Measurements from ENCODE around the gene IL11RA.

IL11RA gene

GRCh38 chr9:34651876-34652601 lies at the start of gene IL11RA:
TSS of gene IL11RA (plus strand) at chr9:34652185. CDS start at chr9:34655218, 3,033 bp downstream.
- DNase-seq, result peak in 55 of 58 donors; percentile 37 to 93 (median 76)

DNA sequence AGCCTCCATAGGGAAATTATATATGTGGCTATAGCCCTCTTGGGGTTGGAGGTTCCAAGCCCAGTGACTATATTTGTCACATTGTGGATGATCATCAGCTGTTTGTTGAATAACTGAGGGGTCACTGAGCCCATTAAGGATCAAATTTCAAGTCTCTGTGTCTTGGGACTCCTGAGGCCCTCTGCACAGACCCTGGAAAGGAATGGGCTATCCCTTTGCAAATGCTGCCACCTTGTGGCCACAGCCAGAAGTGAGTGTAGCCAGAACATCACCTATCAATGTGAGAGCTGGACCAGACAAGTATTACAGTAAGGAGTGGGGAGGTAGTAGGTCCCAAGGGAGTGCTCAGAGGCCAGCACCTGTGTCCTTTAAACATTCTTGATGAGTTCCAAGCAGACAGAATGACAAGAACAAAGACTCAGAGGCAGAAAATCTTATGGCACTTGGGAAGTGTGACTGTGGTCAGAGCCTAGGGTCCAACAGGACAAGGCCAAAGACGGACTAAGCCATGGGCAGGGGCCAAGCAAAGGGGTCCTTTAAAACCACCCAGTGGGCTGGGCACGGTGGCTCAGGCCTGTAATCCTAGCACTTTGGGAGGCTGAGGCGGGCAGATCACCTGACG lies 48.3 kb upstream of the IL11RA start:
- peak in 56 of 58 donors; percentile 18 to 95 (median 70) for DNase-seq

GRCh38 chr9:34606190-34606589 lies 45.8 kb upstream of the IL11RA start:
- DNase-seq, result no peak

DNA sequence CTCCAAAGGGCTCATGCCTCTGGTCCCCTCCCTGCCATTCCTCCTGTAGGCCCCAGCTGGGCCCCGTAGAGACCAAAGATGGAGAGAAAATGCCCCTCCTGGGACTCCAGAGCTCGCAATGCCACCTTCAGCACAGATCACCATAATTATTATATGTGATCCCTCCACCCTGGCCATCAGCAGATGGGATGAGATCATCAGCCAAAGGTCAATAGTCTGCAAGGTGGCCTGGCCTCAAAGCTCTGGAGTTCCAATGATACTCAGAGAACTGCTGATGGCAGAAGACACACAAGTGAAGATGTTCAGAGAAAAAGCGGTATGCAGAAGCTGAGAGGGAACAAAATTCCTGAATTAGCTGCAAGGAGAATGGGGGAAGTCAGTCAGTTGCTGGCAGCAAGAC lies 45.1 kb upstream of the IL11RA start:
- no peak for DNase-seq

- no peak for DNase-seq
Observed at GRCh38 chr9:34607331-34607730, 44.7 kb upstream of the IL11RA start.

DNA sequence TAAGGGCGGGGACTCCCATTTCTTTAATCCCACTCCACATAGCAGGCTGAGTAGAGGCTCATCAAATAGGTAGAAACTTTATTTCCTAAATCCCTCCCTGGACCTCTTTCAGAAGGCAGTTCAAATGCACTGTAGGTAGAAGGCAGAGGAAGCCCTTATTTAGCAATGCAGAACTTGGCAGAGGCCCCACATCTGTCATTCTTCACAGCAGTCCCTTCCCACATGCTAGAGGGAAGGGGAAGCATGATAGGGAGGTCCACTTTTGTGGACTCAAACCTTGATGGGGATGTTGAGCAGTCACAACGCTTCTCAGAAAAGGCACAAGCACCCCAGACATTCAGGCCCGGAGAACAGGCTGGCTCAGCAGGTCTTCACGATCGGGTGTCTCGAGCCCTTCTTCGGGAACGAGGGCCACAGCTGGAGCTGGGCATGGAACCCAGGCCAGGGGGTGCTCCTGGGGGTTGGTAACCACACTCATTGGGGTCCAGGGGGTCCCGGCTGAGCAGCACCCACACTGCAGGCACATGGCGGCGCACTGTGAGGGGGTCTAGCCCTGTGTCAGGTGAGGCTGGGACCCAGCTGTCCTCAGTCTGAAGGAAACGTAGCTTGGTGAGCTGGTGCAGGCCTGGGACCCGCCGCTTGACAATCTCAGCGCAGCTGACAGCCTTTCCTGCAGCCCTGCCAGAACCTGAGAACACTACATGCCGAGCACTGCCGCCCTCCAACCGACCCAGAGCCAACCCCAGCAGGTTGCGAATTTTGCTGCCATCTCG lies 41.4 kb upstream of the IL11RA start:
- DNase-seq, result peak in 1 of 58 donors; percentile 23

DNA sequence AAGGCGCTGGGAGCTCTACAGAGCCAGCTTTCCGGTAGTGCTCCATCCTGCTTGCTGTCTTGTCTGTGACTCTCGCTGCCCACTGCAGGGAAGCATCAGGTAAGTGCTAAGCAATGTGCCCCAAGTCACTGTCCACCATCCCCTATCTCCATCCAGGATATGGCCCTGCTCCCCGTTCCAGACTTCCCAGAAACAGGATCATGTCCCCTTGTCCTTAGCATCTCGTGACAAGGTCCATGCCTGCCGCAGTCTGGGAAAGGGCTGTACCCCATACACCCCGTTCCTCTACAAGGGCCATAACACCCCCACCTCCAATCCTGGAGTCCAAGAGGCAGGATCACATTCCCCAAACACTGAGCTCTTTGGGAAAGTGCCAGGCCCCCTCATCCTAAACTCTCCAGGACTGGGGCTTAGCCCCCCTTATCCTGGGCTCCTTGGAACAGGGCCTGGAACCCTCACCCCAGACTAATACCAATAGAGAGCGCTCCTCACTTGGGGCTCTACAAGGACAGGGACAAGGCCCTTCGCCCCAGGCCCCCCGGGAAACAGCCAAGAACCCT lies 40.7 kb upstream of the IL11RA start:
- peak in 8 of 58 donors; percentile 14 to 47 (median 40) for DNase-seq

- peak in 57 of 58 donors; percentile 30 to 88 (median 74) for DNase-seq
Observed at GRCh38 chr9:34611811-34612787, 39.9 kb upstream of the IL11RA start, which contains the start of gene RPP25L. TSS of gene RPP25L (minus strand) at chr9:34612097. CDS start at chr9:34611296, 801 bp downstream.

GRCh38 chr9:34612788-34613390 lies 39.1 kb upstream of the IL11RA start:
- peak in 54 of 58 donors; percentile 17 to 83 (median 55) for DNase-seq

DNA sequence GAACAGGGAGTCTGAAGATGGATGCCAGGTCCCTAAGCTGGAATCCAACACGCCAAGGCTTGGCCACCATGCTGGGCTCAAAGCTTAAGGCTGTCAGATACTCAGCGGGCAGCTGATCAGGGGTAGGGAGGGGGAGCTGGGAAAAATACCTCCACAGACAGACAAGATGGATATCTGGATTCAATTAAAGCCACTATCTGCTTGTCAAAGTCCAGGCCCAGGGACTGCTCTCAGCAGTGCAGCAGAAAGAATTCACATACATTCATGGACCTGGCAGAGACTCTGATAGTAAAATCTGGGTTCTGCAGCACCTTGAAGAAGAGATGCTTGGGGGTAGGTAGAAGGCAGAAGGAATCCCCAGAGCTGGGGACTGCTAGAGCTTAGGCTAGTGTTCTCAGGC lies 36.9 kb upstream of the IL11RA start:
- DNase-seq, result no peak

DNA sequence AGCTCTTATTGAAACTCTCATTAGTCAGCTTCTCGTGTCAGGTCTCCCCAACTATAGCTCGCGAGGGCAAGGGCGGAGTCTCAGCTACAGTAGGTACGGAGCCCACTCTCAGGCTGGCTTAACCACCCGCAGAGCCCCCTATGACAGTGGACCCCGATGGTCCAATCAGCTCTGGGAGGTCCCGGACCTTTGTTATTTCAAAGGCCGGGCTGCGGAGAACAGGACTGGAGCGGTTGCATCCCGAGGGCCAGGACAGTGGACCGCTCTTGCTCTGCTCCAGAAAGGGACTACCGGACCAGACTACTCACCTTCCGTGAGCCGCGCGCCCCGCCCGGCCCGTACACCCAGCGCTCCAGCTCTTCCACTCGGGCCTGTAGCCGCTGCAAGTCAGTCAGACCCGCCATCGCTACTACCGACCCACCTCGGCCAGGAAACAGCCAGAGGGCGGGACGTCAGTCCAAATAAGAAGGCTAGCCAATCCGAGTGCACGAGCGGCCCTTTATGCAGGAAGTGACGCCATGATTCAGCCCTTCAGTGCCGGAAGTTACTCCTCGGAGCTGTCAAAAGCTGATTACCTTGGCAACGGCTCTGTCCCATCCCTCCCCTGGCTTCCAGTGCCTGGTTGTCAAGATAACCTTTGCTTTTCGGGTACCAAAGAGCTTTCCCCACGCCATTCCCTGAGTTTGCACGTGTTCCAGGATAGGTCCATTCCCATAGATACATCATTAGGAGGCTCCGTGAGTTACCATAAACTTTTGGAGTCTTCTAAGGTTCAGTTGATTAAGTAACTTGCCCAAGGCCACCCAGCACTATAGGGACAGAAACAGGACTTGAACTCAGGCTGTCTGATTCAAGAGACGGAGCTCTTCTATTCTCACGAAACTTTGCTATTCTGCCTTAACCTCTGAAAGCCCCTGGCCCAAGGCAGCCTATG lies 31.7 kb upstream of the IL11RA start, which contains the start of gene DCTN3:
Gene DCTN3 (minus strand): TSS at position 435 of the 934 bp plus-strand sequence. CDS start 31 bp downstream, at position 404.
- peak; percentile 38 to 97 (median 90) for DNase-seq

GRCh38 chr9:34623374-34624235 lies 28.4 kb upstream of the IL11RA start:
- no peak for DNase-seq

DNA sequence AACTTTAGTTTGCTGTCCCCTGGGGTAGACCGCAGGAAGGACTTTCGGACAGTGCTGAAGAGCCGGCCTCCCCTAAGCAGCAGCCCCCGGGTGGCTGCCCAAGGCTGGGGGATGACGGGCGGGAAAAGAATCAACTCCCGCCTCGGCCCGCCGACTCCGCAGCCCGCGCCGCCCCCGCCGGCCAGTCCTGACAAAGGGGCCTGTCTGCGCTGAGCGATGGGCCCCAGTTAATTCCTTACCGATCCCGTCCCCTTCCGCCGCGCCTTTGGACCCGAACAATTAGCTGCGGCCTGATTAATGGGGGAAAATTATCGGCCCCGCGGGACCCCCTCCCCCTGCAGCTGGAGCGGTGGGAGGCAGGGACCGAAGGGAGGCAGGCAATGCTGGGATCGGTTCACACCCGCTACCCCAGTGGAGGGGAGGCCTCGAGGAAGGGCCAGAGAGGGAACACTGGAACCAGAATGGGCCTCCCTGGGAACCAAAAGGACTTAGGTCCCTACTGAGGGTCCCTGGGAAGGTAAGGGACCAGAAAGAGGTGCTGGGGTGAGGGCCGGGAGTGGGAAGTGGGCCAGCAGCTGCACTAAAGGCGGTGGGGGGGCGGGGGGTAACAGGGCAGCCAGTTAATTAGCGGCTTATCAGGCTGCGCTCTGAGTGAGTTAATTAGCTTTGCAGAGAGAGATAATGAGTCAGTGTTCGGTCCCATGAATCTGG lies 27.4 kb upstream of the IL11RA start:
- DNase-seq, result no peak

DNA sequence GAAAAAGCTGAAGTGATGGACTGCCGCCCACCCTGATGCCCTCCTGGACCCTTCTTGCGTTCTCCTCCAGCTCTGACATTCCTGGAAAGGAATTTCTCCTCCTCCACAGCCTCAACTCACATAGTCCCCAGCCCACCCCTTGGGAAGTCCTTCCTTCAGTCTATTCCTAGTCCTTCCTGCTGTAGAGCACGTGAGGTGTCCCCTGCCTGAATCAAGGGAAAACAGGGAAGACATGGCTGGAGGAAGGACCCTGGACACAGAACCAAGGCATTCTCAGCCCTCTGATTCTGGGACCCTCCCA lies 26.8 kb upstream of the IL11RA start:
- DNase-seq, result no peak

DNA sequence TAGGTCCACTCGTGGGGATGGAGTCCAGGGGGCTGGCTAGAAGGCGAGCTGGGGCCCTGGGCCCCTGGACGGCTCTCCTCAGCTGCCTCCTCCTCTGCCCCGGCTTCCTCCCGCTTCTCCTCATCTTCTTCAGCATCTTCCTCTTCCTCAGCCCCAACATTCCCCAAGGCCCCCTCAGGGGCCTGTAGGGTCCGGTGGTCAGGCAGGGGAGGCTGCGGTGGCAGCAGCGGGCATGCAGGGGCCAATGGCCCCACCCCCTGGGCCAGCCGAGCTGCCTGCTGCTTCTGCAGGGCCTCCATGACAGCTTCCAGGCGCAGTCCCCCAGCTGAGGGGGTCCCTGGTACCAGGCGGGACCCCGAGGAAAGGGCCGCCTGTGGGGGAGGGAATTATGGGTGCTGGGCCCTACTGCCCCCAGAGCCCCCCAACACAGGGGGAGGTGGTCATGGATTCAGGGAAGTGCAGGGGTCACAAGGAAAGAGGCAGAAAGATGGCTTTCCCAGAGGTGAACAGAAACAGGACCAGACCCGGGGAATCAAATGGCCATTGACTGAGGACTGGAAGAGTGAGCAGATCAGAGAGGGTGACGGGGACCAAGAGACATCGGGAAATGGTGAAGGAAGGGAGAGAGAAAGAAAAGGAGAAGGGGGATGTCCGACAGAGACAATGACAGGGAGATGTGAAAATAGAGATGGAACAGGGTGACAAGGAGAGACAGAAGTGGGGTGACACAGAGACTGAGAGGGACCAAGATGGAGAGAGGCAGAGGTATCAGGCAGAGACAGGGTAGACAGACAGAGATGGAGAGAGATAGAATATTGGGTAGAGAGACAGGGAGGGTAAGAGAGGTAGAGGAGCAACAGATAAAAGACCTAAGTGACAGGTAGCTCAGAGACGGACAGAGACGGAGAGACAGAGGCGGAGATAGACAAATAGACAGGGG lies 24.0 kb upstream of the IL11RA start:
- DNase-seq, result no peak
